NB4 (cell line): ENCODE measurements around the gene PSPC1.
"Not testable (repeated sequence)": the region's sequence is repeated elsewhere in the genome, so short reads cannot be mapped to it uniquely, and the experiment has no call there.

Experiments used
- DNase-seq: peaks from one replicate; pipeline ENCODE4 v3.0.0; 2010; ENCODE audit warnings: low read depth
- H3K4me3 ChIP-seq: one replicate; pipeline ENCODE4 v1.5.1; 2011; ENCODE audit warnings: mild to moderate bottlenecking, low read depth, low read length, moderate library complexity
- MYC ChIP-seq: IDR thresholded peaks from 2 replicates; pipeline ENCODE4 v1.6.1; 2011; ENCODE audit warnings: low read depth, low read length
- POLR2A ChIP-seq: IDR thresholded peaks from 2 replicates; pipeline ENCODE4 v1.6.1; 2011; ENCODE audit warnings: mild to moderate bottlenecking; ENCODE audit not compliant: insufficient read length; ENCODE audit errors: extremely low read depth
- TF ChIP-seq, protein P1 (sequence below): IDR thresholded peaks from 2 replicates; pipeline ENCODE4 v1.6.1; 2011; ENCODE audit warnings: low read depth, low read length
- TF ChIP-seq, protein P2 (sequence below): IDR thresholded peaks from one replicate; pipeline ENCODE4 v1.5.1; 2012; ENCODE audit warnings: low read depth, low read length

PSPC1 gene

DNA sequence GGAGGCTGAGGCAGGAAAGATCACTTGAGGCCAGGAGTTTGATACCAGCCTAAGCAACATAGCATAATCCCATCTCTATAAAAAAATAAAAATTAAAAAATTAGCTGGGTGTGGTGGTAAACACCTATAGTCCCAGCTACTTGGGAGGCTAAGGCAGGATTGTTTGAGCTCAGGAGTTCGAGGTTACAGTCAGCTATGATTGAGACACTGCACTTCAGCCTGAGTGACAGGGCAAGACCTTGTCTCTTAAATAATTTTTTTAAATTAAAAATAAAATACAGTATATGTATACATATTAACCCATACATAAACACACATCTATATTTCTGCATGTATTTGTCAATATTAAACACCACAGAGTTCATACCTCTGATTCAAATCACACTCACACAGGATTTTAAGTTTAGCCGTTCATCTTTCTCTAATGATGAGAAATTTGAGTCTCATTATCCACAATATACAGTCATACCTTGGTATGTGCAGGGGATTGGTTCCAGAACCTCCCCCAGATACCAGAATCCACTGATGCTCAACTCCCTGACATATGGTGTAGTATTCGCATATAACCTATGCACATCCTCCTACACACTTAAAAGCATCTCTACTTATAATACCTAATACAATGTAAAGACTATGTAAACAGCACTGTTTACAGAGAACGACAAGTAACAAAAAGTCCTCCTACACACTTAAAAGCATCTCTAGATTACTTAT, 44.7 kb downstream of the PSPC1 start:
- TF ChIP-seq MYC = no peak
- no peak for TF ChIP-seq POLR2A
- TF ChIP-seq, protein P1, sequence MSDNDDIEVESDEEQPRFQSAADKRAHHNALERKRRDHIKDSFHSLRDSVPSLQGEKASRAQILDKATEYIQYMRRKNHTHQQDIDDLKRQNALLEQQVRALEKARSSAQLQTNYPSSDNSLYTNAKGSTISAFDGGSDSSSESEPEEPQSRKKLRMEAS = no peak
- TF ChIP-seq, protein P2, sequence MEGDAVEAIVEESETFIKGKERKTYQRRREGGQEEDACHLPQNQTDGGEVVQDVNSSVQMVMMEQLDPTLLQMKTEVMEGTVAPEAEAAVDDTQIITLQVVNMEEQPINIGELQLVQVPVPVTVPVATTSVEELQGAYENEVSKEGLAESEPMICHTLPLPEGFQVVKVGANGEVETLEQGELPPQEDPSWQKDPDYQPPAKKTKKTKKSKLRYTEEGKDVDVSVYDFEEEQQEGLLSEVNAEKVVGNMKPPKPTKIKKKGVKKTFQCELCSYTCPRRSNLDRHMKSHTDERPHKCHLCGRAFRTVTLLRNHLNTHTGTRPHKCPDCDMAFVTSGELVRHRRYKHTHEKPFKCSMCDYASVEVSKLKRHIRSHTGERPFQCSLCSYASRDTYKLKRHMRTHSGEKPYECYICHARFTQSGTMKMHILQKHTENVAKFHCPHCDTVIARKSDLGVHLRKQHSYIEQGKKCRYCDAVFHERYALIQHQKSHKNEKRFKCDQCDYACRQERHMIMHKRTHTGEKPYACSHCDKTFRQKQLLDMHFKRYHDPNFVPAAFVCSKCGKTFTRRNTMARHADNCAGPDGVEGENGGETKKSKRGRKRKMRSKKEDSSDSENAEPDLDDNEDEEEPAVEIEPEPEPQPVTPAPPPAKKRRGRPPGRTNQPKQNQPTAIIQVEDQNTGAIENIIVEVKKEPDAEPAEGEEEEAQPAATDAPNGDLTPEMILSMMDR = no peak
- peak; percentile 44 for DNase-seq
- no peak overlapping the region for H3K4me3 ChIP-seq

DNA sequence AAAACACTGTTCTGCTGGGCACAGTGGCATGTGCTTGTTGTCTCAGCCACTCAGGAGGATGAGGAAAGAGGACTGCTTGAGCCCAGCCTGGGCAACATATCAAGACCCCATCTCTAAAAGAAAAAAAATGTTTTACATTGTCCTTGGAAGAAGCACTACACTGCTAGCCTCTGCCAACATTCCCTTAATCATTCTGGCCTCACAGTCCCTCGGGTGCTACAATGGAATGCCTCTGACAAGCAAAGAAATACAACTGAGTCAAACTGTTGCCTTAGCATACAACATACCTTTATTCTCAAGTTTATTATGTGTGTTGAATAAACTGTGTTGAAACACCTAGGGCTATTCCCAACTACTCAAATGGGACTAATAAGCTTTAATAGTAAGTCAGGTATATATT, 56.1 kb downstream of the PSPC1 start:
- TF ChIP-seq, protein P1 = no peak
- no peak for TF ChIP-seq POLR2A
- no peak for TF ChIP-seq MYC
- TF ChIP-seq, protein P2 = no peak
- no peak overlapping the region for H3K4me3 ChIP-seq
- no peak for DNase-seq

DNA sequence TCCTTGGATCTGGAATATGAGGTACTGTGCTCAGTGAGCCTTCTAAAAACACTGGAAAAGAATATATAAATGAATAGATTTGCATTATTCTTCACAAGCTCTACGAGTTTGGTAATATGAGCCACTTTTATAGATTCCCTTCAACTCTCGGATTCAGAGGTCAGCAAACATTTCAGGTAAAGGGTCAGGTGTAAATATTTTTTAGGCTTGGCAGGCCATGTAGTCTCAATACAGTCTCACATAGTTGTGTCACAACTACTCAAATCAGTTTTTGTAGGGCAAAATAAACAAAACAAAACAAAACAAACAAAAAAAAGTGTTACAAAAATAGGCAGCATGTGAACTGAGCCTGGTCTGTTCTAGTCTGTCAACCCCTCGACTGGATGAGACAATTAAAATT, 57.4 kb downstream of the PSPC1 start:
- no peak for TF ChIP-seq MYC
- no peak for TF ChIP-seq POLR2A
- TF ChIP-seq, protein P2 = no peak
- TF ChIP-seq, protein P1 = no peak
- DNase-seq = no peak
- no peak overlapping the region for H3K4me3 ChIP-seq

DNA sequence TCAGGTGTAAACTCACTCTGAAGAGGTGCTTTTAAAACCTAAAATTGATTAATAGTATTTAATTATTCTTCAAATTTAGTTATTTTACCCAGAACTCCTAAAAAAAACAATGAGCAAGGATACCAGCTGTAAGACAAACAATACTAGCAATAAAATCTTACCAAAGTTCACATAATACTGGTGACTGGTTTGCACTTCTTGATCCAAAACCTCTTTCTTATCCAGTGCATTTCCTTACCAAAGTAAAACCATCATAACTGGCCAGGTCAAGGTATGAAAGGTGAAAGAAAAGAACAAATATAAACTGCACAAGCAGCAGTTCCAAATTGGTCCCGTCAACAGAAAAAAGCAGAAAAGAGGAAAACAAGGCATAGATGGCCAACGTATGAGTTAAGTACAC, 62.7 kb downstream of the PSPC1 start:
- TF ChIP-seq MYC (no peak), POLR2A (no peak)
- TF ChIP-seq, protein P2 = no peak
- TF ChIP-seq, protein P1 = no peak
- no peak for DNase-seq
- H3K4me3 ChIP-seq = no peak overlapping the region

DNA sequence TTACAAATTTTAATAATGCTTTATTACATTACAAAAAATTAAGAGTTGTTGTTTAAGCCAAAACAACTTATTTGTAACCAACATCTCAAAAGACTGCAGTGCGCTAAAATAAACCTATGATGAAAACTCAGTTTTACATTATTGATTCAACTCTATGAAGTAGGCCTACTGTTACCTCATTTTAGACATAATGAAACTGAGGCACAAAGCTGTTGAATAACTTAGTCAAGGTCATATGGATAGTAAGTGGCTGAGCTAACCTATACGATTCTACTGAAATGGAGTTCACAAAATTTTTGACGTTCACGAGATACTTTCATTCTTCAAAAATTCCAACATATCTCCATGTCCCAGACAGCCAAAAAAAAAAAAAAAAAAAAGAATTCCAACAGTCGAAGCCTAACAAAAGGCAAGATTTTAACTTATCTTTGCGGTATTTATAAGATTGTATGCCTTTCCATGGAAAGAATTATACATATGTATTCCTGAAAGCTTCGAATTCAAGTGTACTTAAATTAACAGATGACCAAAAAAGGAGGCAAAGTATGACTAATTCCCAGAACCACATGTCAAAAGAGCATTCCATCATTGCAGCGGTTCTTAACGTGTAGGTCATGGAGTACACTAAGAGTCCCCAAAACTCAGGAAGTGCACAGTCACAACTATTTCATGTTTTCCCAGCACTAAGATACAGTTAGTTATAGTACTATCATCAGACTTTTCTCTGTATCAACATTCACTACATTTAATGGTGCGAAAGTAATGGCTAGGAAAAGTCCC, 69.4 kb downstream of the PSPC1 start:
- no peak overlapping the region for H3K4me3 ChIP-seq
- no peak for TF ChIP-seq POLR2A
- TF ChIP-seq, protein P1 = 0 out of 2 replicates have a peak, but pooled peaks have one; percentile 39
- DNase-seq = peak; percentile 50

DNA sequence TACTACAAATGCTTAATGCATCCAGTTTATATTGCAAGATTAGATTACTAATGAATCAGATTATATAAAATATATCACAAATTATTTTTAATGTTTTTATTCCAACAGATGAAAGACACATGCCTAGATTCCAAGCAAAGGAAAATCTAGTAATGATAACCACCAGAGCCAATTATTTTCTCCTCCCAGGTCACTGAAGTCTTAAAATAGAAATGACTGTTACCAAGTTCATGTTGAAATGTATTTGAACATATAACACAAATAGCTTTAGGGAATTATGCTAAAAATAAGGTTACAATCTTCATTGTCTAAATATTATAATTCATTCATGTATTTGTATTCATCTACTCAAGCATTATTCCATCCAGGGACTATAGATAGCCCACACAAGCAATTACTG, 73.0 kb downstream of the PSPC1 start:
- DNase-seq, H3K4me3 ChIP-seq: not testable (repeated sequence)

DNA sequence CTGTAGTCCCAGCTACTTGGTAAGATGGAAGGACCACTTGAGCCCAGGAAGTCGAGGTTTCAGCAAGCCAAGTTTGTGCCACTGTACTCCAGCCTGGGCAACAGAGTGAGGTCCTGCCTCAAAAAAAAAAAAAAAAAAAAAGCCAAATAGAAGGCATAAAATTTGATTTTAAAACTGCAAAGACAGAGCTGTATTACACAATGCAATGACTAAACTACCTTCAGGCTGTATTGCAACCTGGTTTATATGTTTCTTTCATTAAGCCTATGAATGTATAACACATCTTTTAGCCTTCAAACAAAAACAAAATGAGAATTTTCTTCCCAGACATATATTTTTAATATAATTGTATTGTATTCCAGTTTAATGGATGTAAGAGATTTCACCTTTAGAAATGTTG, 73.7 kb downstream of the PSPC1 start:
- not testable (repeated sequence) for H3K4me3 ChIP-seq, DNase-seq

DNA sequence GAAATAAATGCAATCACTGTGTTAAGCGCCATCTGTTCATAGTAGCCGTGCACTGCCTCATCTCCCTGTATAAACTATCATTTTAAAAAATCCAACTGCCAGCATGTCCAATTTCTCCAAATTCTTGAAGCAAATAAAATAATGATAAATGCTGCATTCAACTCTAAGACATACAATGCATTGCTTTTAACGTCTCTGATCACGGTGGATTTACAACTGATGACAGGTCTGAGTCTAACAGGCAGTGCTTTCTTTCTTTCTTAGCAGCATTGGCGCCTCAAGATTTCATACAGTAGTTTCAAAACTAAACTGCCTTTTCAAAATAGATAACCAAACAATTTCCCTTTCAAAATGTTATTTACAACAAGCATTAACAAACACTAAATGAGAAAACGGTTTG, 78.5 kb downstream of the PSPC1 start:
- not testable (repeated sequence) for DNase-seq, H3K4me3 ChIP-seq

DNA sequence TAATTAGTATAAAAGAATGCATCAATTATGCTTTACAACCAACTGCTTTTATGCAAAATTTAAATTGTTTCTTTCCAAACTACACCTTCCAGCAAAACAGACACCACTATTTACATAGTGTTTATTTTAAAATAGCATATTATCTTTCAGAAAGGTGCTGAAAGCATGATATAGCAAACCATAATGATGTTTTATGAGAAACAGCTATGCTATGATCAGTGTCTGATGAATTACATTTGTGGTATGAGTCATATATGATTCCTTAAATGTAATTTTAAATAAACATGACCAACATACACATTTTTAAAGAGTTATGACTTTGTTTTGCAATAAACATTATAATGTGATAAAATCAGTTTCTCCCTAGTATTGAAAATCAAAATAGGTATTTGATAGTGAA, 81.1 kb downstream of the PSPC1 start:
- DNase-seq, H3K4me3 ChIP-seq: not testable (repeated sequence)

DNA sequence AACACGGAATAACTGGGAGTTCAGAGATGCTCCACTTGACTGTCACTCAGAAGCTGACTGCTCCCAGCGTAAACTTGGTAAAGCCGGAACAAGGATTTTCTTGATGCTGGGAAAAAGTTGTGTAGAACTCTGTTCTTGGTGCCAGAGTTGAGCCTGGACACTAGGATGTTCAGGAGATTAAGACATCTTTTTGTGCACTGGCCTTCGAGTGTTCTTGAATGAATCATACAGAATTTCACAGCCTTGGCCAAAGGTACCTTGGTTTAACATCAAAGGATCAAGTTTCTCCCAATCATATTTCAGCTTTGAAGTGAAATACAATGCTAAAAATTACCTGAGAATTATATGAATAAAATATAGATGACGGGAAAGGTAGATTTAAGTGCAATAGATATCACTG, 81.8 kb downstream of the PSPC1 start:
- not testable (repeated sequence) for DNase-seq, H3K4me3 ChIP-seq
